GM08714 (cell line): ENCODE measurements around the gene GYS2.
A peak's percentile ranks its signal among the peaks of the same experiment; 100 is the strongest.

Source experiments
- H3K4me3 ChIP-seq: fragments of 200-500 bp; sonication (Bioruptor generic); 2 replicates; pipeline ENCODE4 v1.5.1; 2014; ENCODE audit warnings: mild to moderate bottlenecking, low read length, inconsistent platforms
- ZNF274 ChIP-seq: IDR thresholded peaks from 2 replicates; pipeline ENCODE4 v1.6.1; 2012; ENCODE audit warnings: mild to moderate bottlenecking, low read depth, low read length

The GYS2 gene

DNA sequence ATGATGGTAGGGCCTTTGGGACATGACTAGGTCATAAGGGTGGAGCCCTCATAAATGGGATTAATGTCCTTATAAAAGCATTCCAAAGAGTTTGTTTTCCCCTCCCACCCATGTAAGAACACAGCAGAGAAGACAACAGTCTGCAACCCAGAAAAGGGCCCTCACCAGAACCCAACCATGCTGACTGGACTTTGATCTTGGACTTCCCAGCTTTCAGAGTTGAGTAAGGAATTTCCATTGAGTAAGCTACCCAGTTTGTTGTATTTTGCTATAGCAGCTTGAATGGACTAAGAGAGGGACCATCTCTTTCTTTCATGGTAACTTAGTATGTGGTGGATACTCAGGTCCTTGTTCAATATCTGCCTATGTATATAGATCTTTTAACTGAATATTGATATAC, 81.5 kb downstream of the GYS2 start:
- TF ChIP-seq ZNF274, result no peak
- H3K4me3 ChIP-seq, result no peak overlapping the region

DNA sequence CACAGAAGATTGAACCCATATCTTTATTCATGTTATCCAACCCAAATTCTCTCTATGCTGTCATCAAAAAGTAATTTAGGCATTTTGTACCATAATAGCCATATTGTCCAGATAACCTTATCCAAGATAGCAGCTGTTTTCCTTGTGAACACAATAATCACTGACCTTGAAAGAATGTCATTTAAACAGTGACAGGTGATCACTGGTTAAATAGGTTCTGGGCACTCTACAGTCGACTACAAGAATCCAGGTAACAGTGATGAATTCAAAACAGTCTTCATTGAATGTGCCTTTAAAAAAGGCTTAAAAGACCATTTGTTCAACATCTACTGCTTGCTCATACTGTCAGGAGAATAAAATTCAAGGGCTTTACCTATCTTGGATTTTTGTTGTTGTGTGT, 83.1 kb downstream of the GYS2 start:
- H3K4me3 ChIP-seq, result no peak overlapping the region
- no peak for TF ChIP-seq ZNF274

DNA sequence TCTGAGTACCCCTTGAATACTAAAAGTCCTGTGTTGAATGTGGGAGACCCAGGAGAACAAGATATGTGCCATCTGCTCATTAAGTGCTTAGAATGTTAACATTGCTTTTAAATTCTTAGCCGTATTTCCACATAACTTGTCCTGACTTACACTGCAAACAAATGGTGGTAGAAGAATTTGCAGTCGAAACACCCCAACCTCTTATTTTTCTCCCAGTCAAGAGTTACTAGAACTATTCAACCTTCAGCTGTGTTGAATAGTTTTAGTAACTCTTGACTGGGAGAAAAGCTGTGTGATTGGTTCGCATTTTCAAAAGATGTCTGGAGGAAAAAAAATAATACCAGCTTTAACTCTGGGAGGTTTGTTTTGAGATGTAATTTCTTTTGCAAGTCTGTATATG, 86.2 kb downstream of the GYS2 start:
- TF ChIP-seq ZNF274, result no peak
- no peak overlapping the region for H3K4me3 ChIP-seq

DNA sequence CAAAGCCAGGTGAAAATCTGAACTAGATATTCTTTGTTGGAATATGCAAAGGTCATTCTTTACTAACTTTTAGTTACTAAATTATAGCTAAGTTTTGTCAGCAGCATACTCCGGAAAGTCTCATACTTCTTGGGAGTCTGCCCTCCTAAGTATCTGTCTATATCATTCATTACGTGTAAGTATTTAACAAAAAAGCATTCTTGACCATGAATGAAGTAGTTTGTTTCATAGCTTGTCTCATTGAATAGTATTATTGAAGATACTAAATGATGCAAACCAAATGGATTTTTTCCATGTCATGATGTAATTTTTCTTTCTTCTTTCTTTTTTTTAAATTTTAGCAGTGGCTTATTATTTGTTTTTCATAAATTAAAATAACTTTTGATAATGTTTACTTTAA, 88.4 kb downstream of the GYS2 start:
- no peak overlapping the region for H3K4me3 ChIP-seq
- no peak for TF ChIP-seq ZNF274

DNA sequence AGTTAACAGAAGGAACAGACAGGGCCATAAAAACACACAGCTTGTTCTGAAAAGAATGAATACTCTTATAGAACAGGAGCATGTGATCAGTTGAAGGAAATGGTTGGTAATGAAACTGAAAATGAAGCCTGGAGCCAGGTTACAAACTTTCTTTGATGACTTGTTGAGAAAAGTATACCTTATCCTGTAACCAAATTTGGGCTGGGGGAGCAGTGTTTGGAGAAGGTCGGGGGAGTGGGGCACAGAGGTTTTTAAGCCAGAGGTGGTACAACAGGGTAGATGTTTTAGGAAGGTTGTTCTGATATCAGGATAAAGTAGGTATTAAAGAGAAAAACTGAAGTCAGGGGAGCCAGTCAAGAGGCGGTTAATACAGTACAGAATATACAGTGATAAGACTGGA, 94.9 kb downstream of the GYS2 start:
- no peak overlapping the region for H3K4me3 ChIP-seq
- no peak for TF ChIP-seq ZNF274

DNA sequence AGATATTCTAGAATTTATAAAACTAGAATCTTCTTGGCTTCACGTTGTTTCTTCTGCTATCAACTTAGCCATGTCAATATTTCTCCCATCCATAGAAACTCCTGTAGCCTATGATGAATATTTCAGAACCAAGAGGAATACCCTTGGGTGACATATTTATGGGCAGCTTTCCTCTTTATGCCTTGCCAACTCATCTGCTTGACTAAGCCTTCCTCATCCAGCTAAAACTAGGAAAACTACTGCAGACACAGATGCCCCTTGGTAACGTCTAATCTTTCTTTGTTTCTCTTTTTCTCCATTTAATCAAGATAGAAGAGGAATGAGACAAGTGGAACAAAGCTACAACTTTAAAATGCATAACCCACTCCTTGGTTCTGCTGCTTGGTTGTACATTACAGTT, 96.8 kb downstream of the GYS2 start:
- H3K4me3 ChIP-seq, result no peak overlapping the region
- no peak for TF ChIP-seq ZNF274

DNA sequence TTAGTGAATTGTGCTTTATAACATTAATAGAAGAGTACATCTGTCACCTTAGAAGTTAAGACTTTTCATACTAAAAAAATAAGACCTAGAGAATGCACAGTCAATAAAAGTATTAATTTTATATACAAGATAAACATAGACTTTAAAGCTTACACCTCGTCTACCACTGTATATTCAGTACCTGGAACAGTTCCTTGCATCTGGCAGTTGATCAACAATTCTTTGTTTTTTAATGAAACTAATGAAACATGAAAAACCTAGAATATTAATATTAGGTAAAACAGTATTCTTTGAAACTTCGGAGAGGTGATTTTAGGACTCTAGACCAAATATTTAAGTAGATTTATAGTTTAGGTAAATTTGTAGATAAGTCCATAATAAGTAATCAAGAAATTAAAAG, 98.8 kb downstream of the GYS2 start:
- TF ChIP-seq ZNF274, result no peak
- no peak overlapping the region for H3K4me3 ChIP-seq

DNA sequence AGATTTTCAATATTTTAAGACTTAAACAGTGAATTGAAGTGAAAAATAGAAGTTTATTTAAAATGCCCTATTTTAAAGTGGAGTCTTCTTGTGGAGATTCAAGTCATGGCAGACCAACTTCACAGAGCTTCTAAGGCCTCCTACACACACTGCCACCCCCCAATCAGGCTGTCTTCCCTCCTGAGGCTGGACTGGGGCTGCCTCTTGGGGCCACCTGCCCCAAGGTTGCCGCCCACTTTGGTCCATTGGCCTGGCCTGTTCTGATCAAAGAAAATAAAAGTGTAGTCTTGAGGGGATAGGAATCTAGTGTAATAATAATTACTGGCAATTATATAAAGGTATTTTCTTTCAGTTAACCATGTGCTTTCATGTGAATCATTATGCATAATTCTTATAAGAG, 101.8 kb downstream of the GYS2 start:
- TF ChIP-seq ZNF274, result no peak
- H3K4me3 ChIP-seq, result peak overlapping the region; percentile 90

DNA sequence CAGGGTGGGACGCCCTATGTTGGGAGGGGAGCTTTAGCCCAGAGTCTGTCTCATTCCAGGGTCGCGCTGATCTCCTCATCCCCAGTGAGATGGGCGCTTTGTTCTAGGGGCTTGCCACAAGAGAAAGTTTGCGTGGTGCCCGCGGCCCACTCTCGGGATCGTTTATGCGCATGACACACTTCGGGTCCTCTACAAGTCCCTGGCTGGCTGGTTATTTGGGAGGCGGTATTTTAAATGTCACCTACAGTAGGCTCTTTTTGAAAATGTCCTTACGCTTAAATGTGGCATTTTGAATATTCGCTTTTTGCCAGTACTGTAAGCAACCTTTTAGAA, 102.5 kb downstream of the GYS2 start:
- peak overlapping the region; percentile 90 for H3K4me3 ChIP-seq
- TF ChIP-seq ZNF274, result no peak

DNA sequence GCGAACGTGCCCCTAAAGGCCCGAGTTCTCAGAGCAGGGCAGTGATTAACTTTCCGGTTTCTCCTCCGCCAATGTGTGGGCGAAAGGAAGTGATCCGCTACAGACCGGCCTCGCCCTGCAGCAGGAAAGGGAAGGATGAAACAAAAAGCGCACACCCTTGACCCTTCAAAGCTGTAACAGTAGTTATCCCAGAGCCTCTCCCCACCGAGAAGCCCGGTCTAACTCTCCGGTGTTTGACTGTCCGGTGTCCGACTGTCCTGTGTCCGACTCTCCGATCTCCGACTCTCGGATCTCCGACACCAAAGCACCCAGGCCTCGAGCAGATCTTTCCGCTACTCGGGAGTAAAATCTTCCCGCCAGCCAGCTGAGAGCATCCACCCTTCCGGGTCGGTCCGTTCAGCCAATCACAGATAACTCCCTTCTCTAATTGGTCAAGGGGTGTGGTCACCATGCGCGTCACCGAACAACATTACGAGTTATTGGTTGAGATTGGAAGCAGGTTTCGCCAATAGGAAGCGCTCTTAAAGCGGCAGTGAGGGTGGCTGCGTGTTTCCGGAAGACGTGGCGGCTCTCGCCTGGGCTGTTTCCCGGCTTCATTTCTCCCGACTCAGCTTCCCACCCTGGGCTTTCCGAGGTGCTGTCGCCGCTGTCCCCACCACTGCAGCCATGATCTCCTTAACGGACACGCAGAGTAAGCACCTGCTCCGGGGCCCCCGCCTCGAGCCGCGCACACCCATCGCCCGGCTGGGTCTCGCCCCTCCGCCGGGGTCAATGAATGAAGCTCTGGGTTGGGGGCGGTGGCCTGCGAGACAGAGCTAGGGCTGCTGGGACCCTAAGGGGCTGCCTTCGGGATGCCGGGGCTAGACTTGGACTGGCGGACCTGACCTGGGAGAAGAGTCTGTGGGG, 103.1 kb downstream of the GYS2 start, which contains the start of the genes GOLT1B and RECQL:
GOLT1B (plus strand) TSS at position 532 of the 906 bp plus-strand sequence; CDS start at position 667, 135 bp downstream.
RECQL (minus strand) TSS at position 378 of the 906 bp plus-strand sequence. CDS start 2,065 bp downstream, outside the sequence.
- peak within 1 kb of the TSS; percentile 93 for H3K4me3 ChIP-seq
- no peak for TF ChIP-seq ZNF274

DNA sequence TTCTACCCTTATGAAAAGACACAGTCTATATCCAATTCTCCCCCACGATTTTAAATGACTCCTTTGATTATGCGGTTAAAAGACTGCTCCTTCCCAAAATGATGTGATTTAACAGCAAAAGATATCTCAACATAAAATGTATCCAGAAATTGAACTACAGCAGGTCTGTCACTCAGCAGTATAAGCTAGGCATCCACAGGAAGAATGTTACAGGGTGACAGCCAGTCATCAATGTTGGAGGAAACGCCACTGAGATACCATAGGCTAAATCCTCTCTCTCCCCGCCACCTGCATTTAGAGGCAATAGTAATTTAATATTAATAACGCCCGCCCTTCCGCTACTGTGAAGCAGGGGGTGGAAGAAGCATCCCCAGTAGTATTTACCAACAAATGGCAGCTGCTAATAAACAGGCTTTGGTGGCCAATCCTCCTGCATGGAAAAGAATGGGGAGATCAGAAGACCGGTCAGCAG, 103.8 kb downstream of the GYS2 start:
- TF ChIP-seq ZNF274, result no peak
- peak overlapping the region; percentile 93 for H3K4me3 ChIP-seq

DNA sequence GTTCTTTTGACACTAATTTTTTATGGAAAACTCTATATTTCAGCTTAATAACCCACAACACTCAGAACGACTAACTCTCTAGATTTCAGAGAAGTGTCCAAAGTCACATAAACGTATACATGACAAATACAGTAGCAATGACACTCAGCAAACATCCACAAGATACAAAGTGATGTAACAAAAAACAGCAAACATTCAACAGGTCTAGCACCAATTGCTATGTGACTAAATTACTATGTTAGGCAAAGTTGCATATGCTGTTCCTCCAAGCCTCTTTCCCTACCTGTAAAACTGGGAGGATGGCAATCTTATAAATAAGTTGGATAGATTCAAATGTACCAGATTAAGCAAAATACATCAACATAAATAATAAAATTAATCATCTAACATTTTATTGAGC, 104.9 kb downstream of the GYS2 start:
- H3K4me3 ChIP-seq, result no peak overlapping the region; the same call in 1 of the 2 replicates
- no peak for TF ChIP-seq ZNF274
